ENCODE data around the gene RPGRIP1L.

The RPGRIP1L gene

DNA sequence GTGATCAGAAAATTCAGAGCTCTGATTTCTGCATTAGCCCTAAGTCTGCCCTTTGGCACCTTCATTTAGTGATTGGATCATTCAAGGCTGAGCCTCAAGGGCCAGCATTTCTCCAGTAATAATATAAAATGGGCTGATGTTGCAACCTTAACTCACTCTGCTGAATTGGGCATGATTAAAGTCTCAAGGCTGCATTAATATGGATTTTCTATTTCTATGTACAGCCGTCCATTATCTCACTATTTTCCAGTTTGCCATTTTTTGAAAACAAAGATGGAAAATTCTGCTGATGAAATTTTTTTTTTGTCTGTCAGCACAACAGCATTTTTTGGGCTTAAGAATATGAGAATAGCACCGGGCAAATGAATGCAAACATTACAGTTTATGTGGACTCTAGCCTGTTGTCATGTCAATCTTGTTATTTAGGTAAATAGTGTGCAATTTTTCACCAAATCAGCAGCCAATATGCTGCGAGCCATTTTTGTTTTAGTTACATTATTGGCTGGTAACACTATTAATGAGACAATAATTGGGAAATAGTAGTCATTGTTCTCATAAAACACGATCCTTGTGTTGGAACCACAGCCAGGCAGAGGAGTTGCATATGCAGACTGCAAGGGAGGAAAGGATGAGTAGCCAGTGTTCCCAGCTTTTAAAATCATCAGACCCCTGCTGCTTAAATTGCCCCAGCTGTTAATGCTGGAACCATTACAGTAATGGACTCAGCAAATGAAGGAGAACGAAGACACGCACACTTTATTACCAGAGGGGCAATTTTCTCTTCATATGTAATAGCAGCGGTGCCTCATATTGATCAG is 10.8 kb upstream of the RPGRIP1L start:
- no peak for TF ChIP-seq CTCF (IDR thresholded peaks at IDR 0.05; ENCODE audit: low read depth, low read length, missing control alignments)
- no peak for DNase-seq (ENCODE audit: extremely low read depth, low read depth)
- H3K4me3 ChIP-seq (replicated peaks; ENCODE audit: low read depth, low read length): no peak overlapping the region

GRCh38 chr16:53713403-53714204 is 9.9 kb upstream of the RPGRIP1L start:
- H3K4me3 ChIP-seq (replicated peaks; ENCODE audit: low read depth, low read length): no peak overlapping the region
- DNase-seq (ENCODE audit: extremely low read depth, low read depth): no peak
- no peak for TF ChIP-seq CTCF (IDR thresholded peaks at IDR 0.05; ENCODE audit: low read depth, low read length, missing control alignments)

DNA sequence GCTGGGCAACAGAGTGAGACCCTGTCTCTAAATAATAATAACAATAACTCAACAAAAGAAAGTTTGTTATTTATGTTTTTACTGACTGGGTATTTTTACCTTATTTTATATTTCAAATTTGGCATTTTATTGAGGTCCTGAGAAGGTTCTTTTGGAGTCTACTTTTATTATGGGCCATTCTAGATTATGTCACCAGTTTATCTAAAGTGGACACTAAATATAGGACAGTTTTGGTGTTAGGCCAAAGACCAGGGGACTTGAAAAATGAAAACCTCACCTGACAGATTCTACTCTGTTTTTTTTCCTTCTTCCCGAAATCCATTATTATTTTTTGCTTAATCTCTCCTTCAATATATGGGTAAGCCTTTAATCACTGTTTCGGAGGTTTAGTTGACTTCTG is 8.4 kb upstream of the RPGRIP1L start:
- no peak for TF ChIP-seq CTCF (IDR thresholded peaks at IDR 0.05; ENCODE audit: low read depth, low read length, missing control alignments)
- DNase-seq (ENCODE audit: extremely low read depth, low read depth): no peak
- H3K4me3 ChIP-seq (replicated peaks; ENCODE audit: low read depth, low read length): no peak overlapping the region

DNA sequence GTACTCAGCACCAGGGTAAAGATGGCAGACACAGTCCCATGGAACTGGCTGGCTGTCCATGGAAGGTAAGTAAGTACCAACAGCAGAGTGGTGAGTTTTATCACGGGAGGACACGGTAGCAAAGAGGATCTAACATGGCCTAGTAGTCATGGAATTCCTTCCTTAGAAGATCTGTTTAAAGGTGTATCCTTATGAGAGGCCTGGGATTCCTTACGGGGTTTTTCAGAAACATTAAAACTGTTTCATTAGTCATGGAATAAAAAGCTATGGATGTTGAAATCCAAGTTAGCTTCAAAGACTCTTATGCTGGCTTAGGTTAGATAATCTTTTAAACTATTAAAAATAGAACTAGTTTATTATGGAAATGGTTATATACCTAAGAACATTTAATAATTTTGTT is 7.7 kb upstream of the RPGRIP1L start:
- DNase-seq (ENCODE audit: extremely low read depth, low read depth): no peak
- H3K4me3 ChIP-seq (replicated peaks; ENCODE audit: low read depth, low read length): no peak overlapping the region
- TF ChIP-seq CTCF (IDR thresholded peaks at IDR 0.05; ENCODE audit: low read depth, low read length, missing control alignments): no peak

GRCh38 chr16:53708490-53708889 is 4.8 kb upstream of the RPGRIP1L start:
- DNase-seq (ENCODE audit: extremely low read depth, low read depth): no peak
- H3K4me3 ChIP-seq (replicated peaks; ENCODE audit: low read depth, low read length): no peak overlapping the region
- TF ChIP-seq CTCF (IDR thresholded peaks at IDR 0.05; ENCODE audit: low read depth, low read length, missing control alignments): no peak

DNA sequence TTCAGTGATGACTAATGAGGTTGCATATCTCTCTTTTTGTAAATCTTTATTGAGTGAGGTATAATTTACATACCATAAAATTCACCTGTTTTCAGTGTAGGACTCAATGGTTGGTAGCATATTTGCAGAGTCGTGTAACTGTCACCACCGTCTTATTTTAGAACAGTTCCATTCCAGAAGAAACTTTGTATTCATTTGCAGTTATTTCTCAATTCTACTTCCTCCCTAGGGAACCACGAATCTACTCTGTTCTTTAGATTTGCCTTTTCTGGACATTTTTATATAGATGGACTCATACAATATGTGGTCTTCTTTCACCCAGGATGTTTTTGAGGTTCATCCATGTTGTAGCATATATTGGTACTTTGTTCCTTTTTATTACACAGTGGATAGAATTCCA is 4.0 kb upstream of the RPGRIP1L start:
- H3K4me3 ChIP-seq (replicated peaks; ENCODE audit: low read depth, low read length): no peak overlapping the region
- DNase-seq (ENCODE audit: extremely low read depth, low read depth): no peak
- TF ChIP-seq CTCF (IDR thresholded peaks at IDR 0.05; ENCODE audit: low read depth, low read length, missing control alignments): no peak

Measured in HFF-Myc (cell line).